Kidney (tissue), 14 donors: ENCODE results near the gene LRBA. TPM values are rescaled to one million over a fixed set of nuclear protein-coding genes. Genes with fewer than 3 reads are reported as not detected.
A peak's percentile ranks its signal among the peaks of the same experiment; 100 is the strongest.

Experiments used
- DNase-seq, 5 donors: peaks; one replicate each; pipeline ENCODE4 v3.0.0-alpha.2; 2013 to 2020
- FAIRE-seq: peaks from 2 replicates; lab custom pipeline; 2012; peaks lifted over from hg19 to GRCh38; lab: Jason Lieb, UNC
- H3K27ac ChIP-seq, 2 donors: one replicate each; pipeline ENCODE4 v1.7.0; 2013; ENCODE audit warnings: low read depth in 2 of 2, low read length in 2 of 2, inconsistent platforms in 1 of 2
- H3K27me3 ChIP-seq: one replicate; pipeline ENCODE4 v1.7.1; 2013; ENCODE audit warnings: low read length, inconsistent platforms; ENCODE audit not compliant: control insufficient read depth, insufficient read depth
- H3K36me3 ChIP-seq, 3 donors: one replicate each; pipeline versions ENCODE4 v1.7.0 to v1.7.1; 2013; ENCODE audit warnings: low read length in 3 of 3, control low read depth in 1 of 3, inconsistent platforms in 1 of 3; ENCODE audit not compliant: insufficient read depth in 3 of 3, control insufficient read depth in 2 of 3
- H3K4me1 ChIP-seq, 3 donors: one replicate each; pipeline versions ENCODE4 v1.7.0 to v1.7.1; 2013; ENCODE audit warnings: low read length in 3 of 3, inconsistent platforms in 1 of 3, low read depth in 1 of 3; ENCODE audit not compliant: control insufficient read depth in 2 of 3, insufficient read depth in 2 of 3
- H3K4me3 ChIP-seq, 3 donors: one replicate each; pipeline versions ENCODE4 v1.7.0 to v1.8.1; 2013; ENCODE audit warnings: low read length in 3 of 3, control low read depth in 1 of 3, inconsistent platforms in 1 of 3
- H3K9ac ChIP-seq, 3 donors: one replicate each; pipeline versions ENCODE4 v1.7.0 to v1.7.1; 2013; ENCODE audit warnings: low read length in 3 of 3, control low read depth in 1 of 3, inconsistent platforms in 1 of 3
- H3K9me3 ChIP-seq, 3 donors: one replicate each; pipeline versions ENCODE4 v1.7.0 to v1.7.1; 2013; ENCODE audit warnings: low read length in 3 of 3, control low read depth in 1 of 3, inconsistent platforms in 1 of 3; ENCODE audit not compliant: control insufficient read depth in 2 of 3, insufficient read depth in 1 of 3
- CTCF ChIP-seq: IDR thresholded peaks from 3 replicates; pipeline ENCODE4 v1.5.1; 2012; ENCODE audit warnings: mild to moderate bottlenecking, moderate library complexity, borderline replicate concordance; ENCODE audit not compliant: insufficient read depth; ENCODE audit errors: extremely low read depth
- intact Hi-C: fragments of 100-400 bp; cut with DNase I; formaldehyde crosslinking; loops from one replicate; pipeline ENCODE4 v1.11.1; 2022
- polyA plus RNA-seq: library from polyadenylated mRNA; stranded (reverse); fragments of 350-450 nt; fragmentation: Illumina TruSeq; extraction: RNeasy Lipid Tissue Mini Kit (QIAGEN cat#74804); gene quantifications from one replicate; pipeline ENCODE4 v1.2.3, GENCODE V29; 2014; ENCODE audit warnings: low read depth, low replicate concordance; ENCODE audit not compliant: insufficient read depth
- total RNA-seq: library from RNA; stranded (reverse); fragmentation: NEBNext Ultra II Directional; extraction: Animal tissue kit (Norgen Biotek cat#: 25700); gene quantifications from one replicate; pipeline ENCODE4 v1.2.1, GENCODE V29; 2021
- donor health status: control.
- donor health status: control.
- donor health status: control.
- donor health status: control.
- donor health status: control.
- donor health status: DM: yes; HTN: yes; CAD: no.
- donor health status: Normal renal cell carcinoma (clear cell type).

Gene LRBA
- total and polyA plus RNA-seq, 2 donors from 2014 or later: 20.3 to 76.7 TPM

- DNase-seq (no peak), FAIRE-seq (no peak)
- no peak for TF ChIP-seq CTCF
- intact Hi-C loops: no loop called here
- Histone ChIP-seq H3K36me3 (peaks cover 0 to 2% (median 0%) of the 10 kb centered on the region in 3 donors), H3K4me1 (no peaks in the 10 kb centered on the region), H3K9me3 (no peaks in the 10 kb centered on the region), H3K9ac (no peak overlapping the region), H3K27ac (no peak overlapping the region), H3K4me3 (no peak overlapping the region), H3K27me3 (no peaks in the 10 kb centered on the region)
Measured at GRCh38 chr4:150457802-150458201, 557.3 kb downstream of the LRBA start.

- no peak for DNase-seq
- peaks cover 0 to 2% (median 0%) of the 10 kb centered on the region in 3 donors for H3K36me3 ChIP-seq
- FAIRE-seq: no peak
- H3K9ac ChIP-seq: no peak overlapping the region
- H3K9me3 ChIP-seq: no peaks in the 10 kb centered on the region
- TF ChIP-seq CTCF: no peak
- no peak overlapping the region for H3K4me3 ChIP-seq
- intact Hi-C loops: no loop called here
- H3K27me3 ChIP-seq: no peaks in the 10 kb centered on the region
- H3K27ac ChIP-seq: no peak overlapping the region
- H3K4me1 ChIP-seq: no peaks in the 10 kb centered on the region
Measured at GRCh38 chr4:150451883-150452282, 563.2 kb downstream of the LRBA start.

- Histone ChIP-seq H3K4me3 (no peak overlapping the region), H3K9ac (no peak overlapping the region), H3K4me1 (no peaks in the 10 kb centered on the region), H3K9me3 (no peaks in the 10 kb centered on the region), H3K36me3 (no peaks in the 10 kb centered on the region), H3K27ac (no peak overlapping the region), H3K27me3 (no peaks in the 10 kb centered on the region)
- DNase-seq (no peak), FAIRE-seq (no peak)
- TF ChIP-seq CTCF: no peak
- intact Hi-C loops: no loop called here
Measured at GRCh38 chr4:150447356-150447755, 567.7 kb downstream of the LRBA start.

GRCh38 chr4:150439451-150439933 is 575.6 kb downstream of the LRBA start:
- peak in 2 of 5 donors; percentile 2 to 14 for DNase-seq
- intact Hi-C loops: no loop called here
- TF ChIP-seq CTCF: no peak
- FAIRE-seq: no peak
- H3K36me3 ChIP-seq: no peaks in the 10 kb centered on the region
- no peak overlapping the region for H3K9ac ChIP-seq
- H3K9me3 ChIP-seq: no peaks in the 10 kb centered on the region
- no peak overlapping the region for H3K4me3 ChIP-seq
- H3K27me3 ChIP-seq: no peaks in the 10 kb centered on the region
- H3K27ac ChIP-seq: no peak overlapping the region
- no peaks in the 10 kb centered on the region for H3K4me1 ChIP-seq
